Neural cell (in vitro differentiated cells): ENCODE measurements around the gene ZBTB8A.
A peak's percentile ranks its signal among the peaks of the same experiment; 100 is the strongest.

Source experiments
- CTCF ChIP-seq: fragments of 450-650 bp; IDR thresholded peaks from 2 replicates; pipeline ENCODE4 v1.5.1; 2014; ENCODE audit warnings: antibody characterized with exemption, mild to moderate bottlenecking, moderate library complexity; ENCODE audit not compliant: poor library complexity, severe bottlenecking
- MXI1 ChIP-seq: fragments of 450-650 bp; conservative IDR thresholded peaks from 2 replicates; pipeline ENCODE4 v1.6.1; 2014; ENCODE audit warnings: antibody characterized with exemption, mild to moderate bottlenecking; ENCODE audit not compliant: poor library complexity, severe bottlenecking
- RAD21 ChIP-seq: fragments of 450-650 bp; conservative IDR thresholded peaks from 2 replicates; pipeline ENCODE4 v1.6.1; 2014; ENCODE audit warnings: antibody characterized with exemption, mild to moderate bottlenecking, moderate library complexity
- SMC3 ChIP-seq: fragments of 450-650 bp; conservative IDR thresholded peaks from 2 replicates; pipeline ENCODE4 v1.6.1; 2014; ENCODE audit warnings: antibody characterized with exemption, mild to moderate bottlenecking, moderate library complexity; ENCODE audit not compliant: poor library complexity

GRCh38 chr1:32539584-32540571, 651 bp downstream of the ZBTB8A start:
- TF ChIP-seq CTCF (no peak), MXI1 (peak; percentile 25), RAD21 (no peak), SMC3 (no peak)
